ENCODE data around the gene GIMAP2.

DNA sequence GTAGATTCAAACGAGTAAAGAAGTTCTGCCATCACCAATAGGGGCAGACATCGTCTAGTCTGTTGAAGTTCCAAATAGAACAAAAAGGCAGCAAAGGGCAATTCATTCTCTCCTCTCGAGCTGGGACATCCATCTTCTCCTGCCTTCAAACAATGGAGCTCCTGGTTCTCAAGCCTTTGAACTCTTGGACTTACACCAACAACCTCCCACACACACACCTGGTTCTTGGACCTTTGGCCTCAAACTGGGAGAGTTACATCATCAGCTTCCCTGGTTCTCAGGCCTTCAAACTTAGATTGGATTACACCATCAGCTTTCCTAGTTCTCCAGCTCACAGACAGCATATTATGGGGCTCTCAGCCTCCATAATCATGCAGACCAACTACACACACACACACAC lies 41.9 kb downstream of the GIMAP2 start:
- no peak for TF ChIP-seq POLR2A (IDR thresholded peaks at IDR 0.05)
- TF ChIP-seq, protein P1, sequence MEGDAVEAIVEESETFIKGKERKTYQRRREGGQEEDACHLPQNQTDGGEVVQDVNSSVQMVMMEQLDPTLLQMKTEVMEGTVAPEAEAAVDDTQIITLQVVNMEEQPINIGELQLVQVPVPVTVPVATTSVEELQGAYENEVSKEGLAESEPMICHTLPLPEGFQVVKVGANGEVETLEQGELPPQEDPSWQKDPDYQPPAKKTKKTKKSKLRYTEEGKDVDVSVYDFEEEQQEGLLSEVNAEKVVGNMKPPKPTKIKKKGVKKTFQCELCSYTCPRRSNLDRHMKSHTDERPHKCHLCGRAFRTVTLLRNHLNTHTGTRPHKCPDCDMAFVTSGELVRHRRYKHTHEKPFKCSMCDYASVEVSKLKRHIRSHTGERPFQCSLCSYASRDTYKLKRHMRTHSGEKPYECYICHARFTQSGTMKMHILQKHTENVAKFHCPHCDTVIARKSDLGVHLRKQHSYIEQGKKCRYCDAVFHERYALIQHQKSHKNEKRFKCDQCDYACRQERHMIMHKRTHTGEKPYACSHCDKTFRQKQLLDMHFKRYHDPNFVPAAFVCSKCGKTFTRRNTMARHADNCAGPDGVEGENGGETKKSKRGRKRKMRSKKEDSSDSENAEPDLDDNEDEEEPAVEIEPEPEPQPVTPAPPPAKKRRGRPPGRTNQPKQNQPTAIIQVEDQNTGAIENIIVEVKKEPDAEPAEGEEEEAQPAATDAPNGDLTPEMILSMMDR (IDR thresholded peaks at IDR 0.05), result no peak

All from body of pancreas (tissue), 4 donors.